Measurements from ENCODE around the gene PVALEF. TPM values are rescaled to one million over a fixed set of nuclear protein-coding genes. Genes with fewer than 3 reads are reported as not detected.
A peak's percentile ranks its signal among the peaks of the same experiment; 100 is the strongest.

Gene PVALEF
- total and polyA plus RNA-seq, 2 of the 13 experiments (the other 11 are each of a cell fraction or from before 2014, with no cell fraction given): 0.18 TPM

- TF ChIP-seq HNRNPH1 (optimal IDR thresholded peaks at IDR 0.05; ENCODE audit: low read depth, low read length) (no peak), ZSCAN12 (CRISPR knock-in tag; IDR thresholded peaks at IDR 0.05) (no peak), MXD3 (CRISPR knock-in tag; IDR thresholded peaks at IDR 0.05) (no peak), ZFP82 (CRISPR knock-in tag; IDR thresholded peaks at IDR 0.05; ENCODE audit: borderline replicate concordance) (no peak), ZNF446 (CRISPR knock-in tag; IDR thresholded peaks at IDR 0.05) (no peak), PCBP2 (optimal IDR thresholded peaks at IDR 0.05; ENCODE audit: low read depth, low read length, poor library complexity, severe bottlenecking) (no peak), ZNF792 (CRISPR knock-in tag; IDR thresholded peaks at IDR 0.05) (no peak), NR2F2 (IDR thresholded peaks at IDR 0.05; ENCODE audit: borderline replicate concordance, low read depth) (no peak), ZNF503 (CRISPR knock-in tag; IDR thresholded peaks at IDR 0.05) (no peak), ZNF337 (CRISPR knock-in tag; IDR thresholded peaks at IDR 0.05; ENCODE audit: borderline replicate concordance, low read depth) (no peak), PAX8 (CRISPR knock-in tag; IDR thresholded peaks at IDR 0.05; ENCODE audit: borderline replicate concordance) (no peak), TBL1XR1 (IDR thresholded peaks at IDR 0.05; ENCODE audit: borderline replicate concordance, low read length, partially characterized antibody) (no peak)
Observed at GRCh38 chr17:81173762-81174155, 8.5 kb downstream of the PVALEF start (continued).

GRCh38 chr17:81176666-81177065 is 11.4 kb downstream of the PVALEF start:
- in situ Hi-C loops (cut with HindIII; ENCODE audit: extremely low pct_ligation_motif_present, low pct_unique_long_range_greater_than_20kb): no loop called here
- no peaks in the 10 kb centered on the region for H4K20me1 ChIP-seq (ENCODE audit: insufficient read depth, low read length)
- H3K9ac ChIP-seq (ENCODE audit: insufficient read depth, low read depth, low read length): no peak overlapping the region
- no peaks in the 10 kb centered on the region for H3K36me3 ChIP-seq (replicated peaks in 1 of 2; ENCODE audit: control insufficient read depth in 1 of 2, insufficient read depth in 2 of 2, low read length in 2 of 2)
- intact Hi-C loops (cut with micrococcal nuclease; ENCODE audit: unreplicated experiment): no loop called here
- H3K4me1 ChIP-seq (ENCODE audit: insufficient read depth, low read length): peaks cover 37% of the 10 kb centered on the region
- DNase-seq (ENCODE audit: low spot score) (peak; percentile 30), FAIRE-seq (no peak), ATAC-seq (no peak)
- POLR2A ChIA-PET: no interaction called here
- peaks cover 16 to 42% of the 10 kb centered on the region in 2 experiments for H3K27me3 ChIP-seq (ENCODE audit: control insufficient read depth in 1 of 2, insufficient read depth in 2 of 2, low read length in 2 of 2)
- H3K4me2 ChIP-seq (ENCODE audit: low read depth, low read length): no peak overlapping the region
- H3K79me2 ChIP-seq (ENCODE audit: insufficient read depth, low read length): no peaks in the 10 kb centered on the region
- H3K27ac ChIP-seq (ENCODE audit: extremely low read length, insufficient read depth, low read length): no peak overlapping the region
- no TSS peak for BruUV-seq (replicated peaks)
- CTCF ChIA-PET (ENCODE audit: low intra/inter-chr PET ratio, low total read pairs): no interaction called here
- no peak overlapping the region for H3K4me3 ChIP-seq (replicated peaks in 1 of 3; ENCODE audit: insufficient read depth in 1 of 3, low read depth in 2 of 3, low read length in 3 of 3)
- WGBS (ENCODE audit: low lambda C conversion rate): 51% methylated on average over 7 of the region's 7 CpGs
- no peaks in the 10 kb centered on the region for H3K9me3 ChIP-seq (ENCODE audit: low read length)
- no peak overlapping the region for H2AFZ ChIP-seq (ENCODE audit: low read length)
- TF ChIP-seq NFE2L2 (IDR thresholded peaks at IDR 0.05; ENCODE audit: low read length): no peak
- no peak for TF ChIP-seq HDAC1 (CRISPR knock-in tag; IDR thresholded peaks at IDR 0.05)
- no peak for TF ChIP-seq MED13 (CRISPR knock-in tag; IDR thresholded peaks at IDR 0.05)
- no peak for TF ChIP-seq KLF16 (CRISPR knock-in tag; IDR thresholded peaks at IDR 0.05)
- no peak for TF ChIP-seq HIVEP1 (CRISPR knock-in tag; IDR thresholded peaks at IDR 0.05)
- TF ChIP-seq FOSL2 (CRISPR knock-in tag; IDR thresholded peaks at IDR 0.05): no peak
- no peak for TF ChIP-seq PBX2 (CRISPR knock-in tag; IDR thresholded peaks at IDR 0.05)
- no peak for TF ChIP-seq IKZF5 (CRISPR knock-in tag; IDR thresholded peaks at IDR 0.05)
- no peak for TF ChIP-seq GABPA (IDR thresholded peaks at IDR 0.05; ENCODE audit: low read depth, low read length)
- no peak for TF ChIP-seq GABPA (CRISPR knock-in tag; IDR thresholded peaks at IDR 0.05; ENCODE audit: low read depth)
